Mesothelial cell of epicardium (in vitro differentiated cells): ENCODE results near the gene CACNA1B. TPM values are rescaled to one million over a fixed set of nuclear protein-coding genes. Genes with fewer than 3 reads are reported as not detected.
"Not testable (repeated sequence)": the region's sequence is repeated elsewhere in the genome, so short reads cannot be mapped to it uniquely, and the experiment has no call there.

Experiments
- DNase-seq, 2 experiments: peaks; one replicate each; pipeline ENCODE4 v3.0.0; 2021; ENCODE audit warnings: low spot score in 2 of 2; ENCODE audit not compliant: unreplicated experiment in 2 of 2
- H3K27ac Mint-ChIP-seq: 2 replicates; pipeline ENCODE4 v1.8.0; 2021; ENCODE audit warnings: mixed read lengths
- H3K27me3 Mint-ChIP-seq: 2 replicates; pipeline ENCODE4 v1.8.0; 2021; ENCODE audit warnings: low read depth, mixed read lengths
- H3K36me3 Mint-ChIP-seq: 2 replicates; pipeline ENCODE4 v1.8.0; 2021; ENCODE audit warnings: mixed read lengths
- H3K4me1 Mint-ChIP-seq: 2 replicates; pipeline ENCODE4 v1.8.0; 2021; ENCODE audit warnings: mixed read lengths
- H3K4me3 Mint-ChIP-seq: 2 replicates; pipeline ENCODE4 v1.8.0; 2021; ENCODE audit warnings: mild to moderate bottlenecking, moderate library complexity, mixed read lengths
- H3K9me3 Mint-ChIP-seq: 2 replicates; pipeline ENCODE4 v1.8.0; 2021; ENCODE audit warnings: mixed read lengths
- CTCF ChIP-seq: fragments of 200-600 bp; sonication (generic); IDR thresholded peaks from one replicate; pipeline ENCODE4 v1.5.0; 2021; ENCODE audit warnings: antibody characterized with exemption; ENCODE audit not compliant: unreplicated experiment
- total RNA-seq: library from RNA; stranded (reverse); gene quantifications from 3 replicates; pipeline ENCODE4 v1.2.1, GENCODE V29; 2021

The CACNA1B gene
- 0.75 to 0.87 TPM (median 0.81 TPM) in 3 replicates for total RNA-seq

- not testable (repeated sequence) for H3K9me3 Mint-ChIP-seq, H3K27ac Mint-ChIP-seq, H3K4me1 Mint-ChIP-seq, H3K36me3 Mint-ChIP-seq, DNase-seq
- Mint-ChIP-seq H3K27me3 (peaks cover 70% of the 10 kb centered on the region), H3K4me3 (peak within 1 kb of the TSS; percentile 57)
Observed at GRCh38 chr9:137877506-137878122, at the start of gene CACNA1B. CACNA1B (plus strand) TSS chr9:137877782; CDS start chr9:137877934, 152 bp downstream.

- H3K36me3 Mint-ChIP-seq = peaks cover 54% of the 10 kb centered on the region
- no peak overlapping the region for H3K27ac Mint-ChIP-seq
- TF ChIP-seq CTCF = no peak
Observed at GRCh38 chr9:137827908-137828526, 49.6 kb upstream of the CACNA1B start.

GRCh38 chr9:137828527-137829259, 48.9 kb upstream of the CACNA1B start:
- Mint-ChIP-seq H3K9me3 (peaks cover 22% of the 10 kb centered on the region), H3K27me3 (no peaks in the 10 kb centered on the region), H3K36me3 (peaks cover 54% of the 10 kb centered on the region), H3K4me1 (no peaks in the 10 kb centered on the region), H3K27ac (no peak overlapping the region), H3K4me3 (no peak overlapping the region)
- no peak for TF ChIP-seq CTCF
- DNase-seq = peak in 1 of 2 experiments; percentile 61

More at GRCh38 chr9:137827908-137828526, 49.6 kb upstream of the CACNA1B start:
- no peaks in the 10 kb centered on the region for H3K27me3 Mint-ChIP-seq
- H3K4me3 Mint-ChIP-seq = no peak overlapping the region
- no peak for DNase-seq
- H3K9me3 Mint-ChIP-seq = peaks cover 23% of the 10 kb centered on the region
- no peaks in the 10 kb centered on the region for H3K4me1 Mint-ChIP-seq

GRCh38 chr9:137829260-137829996, 48.2 kb upstream of the CACNA1B start:
- no peak for DNase-seq
- Mint-ChIP-seq H3K36me3 (peaks cover 49% of the 10 kb centered on the region), H3K9me3 (peaks cover 15% of the 10 kb centered on the region), H3K27ac (no peak overlapping the region), H3K4me3 (no peak overlapping the region), H3K4me1 (no peaks in the 10 kb centered on the region), H3K27me3 (no peaks in the 10 kb centered on the region)
- no peak for TF ChIP-seq CTCF

- H3K36me3 Mint-ChIP-seq = peaks cover 29% of the 10 kb centered on the region
- DNase-seq = no peak
- H3K4me1 Mint-ChIP-seq = no peaks in the 10 kb centered on the region
- no peak overlapping the region for H3K27ac Mint-ChIP-seq
- H3K4me3 Mint-ChIP-seq = no peak overlapping the region
- TF ChIP-seq CTCF = no peak
- H3K27me3 Mint-ChIP-seq = no peaks in the 10 kb centered on the region
- no peaks in the 10 kb centered on the region for H3K9me3 Mint-ChIP-seq
Observed at GRCh38 chr9:137832191-137832700, 45.3 kb upstream of the CACNA1B start.
